Renal pelvis (tissue), 4 donors: ENCODE data around the gene TMEM63B. TPM values are rescaled to one million over a fixed set of nuclear protein-coding genes. Genes with fewer than 3 reads are reported as not detected.
"Not testable (repeated sequence)": the region's sequence is repeated elsewhere in the genome, so short reads cannot be mapped to it uniquely, and the experiment has no call there.

Source experiments
- DNase-seq: peaks from one replicate; pipeline ENCODE4 v3.0.0-alpha.2; 2013
- polyA plus RNA-seq, 3 donors: library from polyadenylated mRNA; unstranded; fragments of 120-200 nt; gene quantifications; one replicate each; pipeline ENCODE4 v1.2.1, GENCODE V29; 2013; ENCODE audit not compliant: insufficient read length in 3 of 3

The TMEM63B gene
- polyA plus RNA-seq, 3 donors = 38.0 to 39.1 (median 38.3) TPM

DNA sequence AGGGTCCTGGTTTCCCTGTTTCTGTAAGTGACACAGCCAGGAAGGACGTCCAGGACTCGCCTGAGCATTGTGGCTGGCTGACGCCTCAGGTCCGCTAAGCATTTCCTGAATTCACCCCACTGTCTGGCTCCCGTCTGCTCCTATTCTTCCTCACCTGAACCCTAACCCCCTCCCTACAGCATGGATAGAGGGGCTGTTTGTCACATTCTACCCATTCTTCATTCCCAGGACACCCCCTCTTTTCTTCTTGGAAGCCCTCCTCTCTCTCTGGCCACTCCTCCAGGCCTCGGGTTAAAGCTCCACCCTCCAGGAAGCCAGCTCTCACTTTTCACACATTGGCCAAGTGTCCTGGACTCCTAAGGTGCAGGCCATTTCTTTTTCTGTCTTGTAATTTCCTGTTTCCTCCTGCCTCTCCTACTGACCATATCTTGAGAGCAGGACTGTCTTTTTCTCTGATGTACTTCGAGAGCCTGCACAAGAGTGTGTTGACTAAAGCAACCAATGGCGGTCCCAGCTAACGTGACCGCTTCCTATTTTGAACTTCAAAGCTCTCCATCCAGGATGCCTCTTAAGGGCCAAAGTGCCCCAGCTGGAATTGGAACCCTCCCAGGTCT lies 65.2 kb downstream of the TMEM63B start:
- DNase-seq = no peak

DNA sequence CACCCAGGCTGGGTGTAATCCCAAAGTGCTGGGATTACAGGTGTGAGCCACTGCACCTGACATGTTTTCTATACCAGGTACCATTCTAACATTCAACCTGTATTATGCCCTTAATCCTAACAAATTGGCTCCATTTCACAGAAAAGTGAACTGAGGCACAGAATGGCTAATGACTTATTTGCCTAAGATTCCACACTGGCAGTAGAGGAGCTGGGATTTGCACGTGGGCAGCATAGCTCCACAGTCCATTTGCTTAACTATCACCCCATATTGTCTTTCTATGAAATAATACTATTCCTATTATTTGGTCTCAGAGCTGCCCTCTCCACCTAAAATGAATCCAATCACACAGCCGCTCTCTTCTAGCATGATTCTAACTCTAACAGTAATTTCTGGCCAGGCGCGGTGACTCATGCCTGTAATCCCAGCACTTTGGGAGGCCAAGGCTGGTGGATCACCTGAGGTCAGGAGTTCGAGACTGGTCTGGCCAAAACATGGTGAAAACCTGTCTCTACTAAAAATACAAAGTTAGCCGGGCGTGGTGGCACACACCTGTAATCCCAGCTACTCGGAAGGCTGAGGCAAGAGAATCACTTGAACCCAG lies 66.1 kb downstream of the TMEM63B start:
- DNase-seq = no peak

DNA sequence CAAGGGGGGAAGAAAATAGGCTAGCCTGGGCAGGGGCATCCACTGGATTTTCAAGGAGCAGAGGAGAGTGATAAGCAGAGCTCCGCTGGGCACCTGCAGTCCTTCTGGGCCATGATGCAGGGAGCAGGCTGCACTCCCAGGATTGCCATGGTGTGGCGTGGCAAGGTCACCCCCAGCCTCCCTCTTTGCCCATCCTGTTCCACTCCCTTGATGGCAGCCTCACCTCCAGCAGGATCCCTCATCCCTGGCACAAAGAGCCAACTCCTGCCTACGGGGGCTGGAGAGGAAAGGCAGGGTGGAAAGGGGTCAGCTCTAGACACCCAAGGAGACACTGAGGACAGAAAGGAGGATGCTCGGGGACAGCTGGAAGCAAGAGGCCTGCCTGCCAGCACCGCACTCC lies 67.0 kb downstream of the TMEM63B start:
- no peak for DNase-seq

DNA sequence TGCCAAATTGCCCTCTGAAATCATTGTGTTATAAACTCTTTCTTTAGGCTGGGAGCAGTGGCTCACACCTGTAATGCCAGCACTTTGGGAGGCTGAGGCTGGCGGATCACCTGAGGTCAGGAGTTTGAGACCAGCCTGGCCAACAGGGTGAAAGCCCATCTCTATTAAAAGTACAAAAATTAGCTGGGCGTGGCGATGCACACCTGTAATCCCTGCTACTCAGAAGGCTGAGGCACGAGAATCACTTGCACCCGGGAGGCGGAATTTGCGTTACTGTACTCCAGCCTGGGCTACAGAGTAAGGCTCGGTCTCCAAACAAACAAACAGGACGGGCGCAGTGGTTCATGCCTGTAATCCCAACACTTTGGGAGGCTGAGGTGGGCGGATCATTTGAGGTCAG lies 69.0 kb downstream of the TMEM63B start:
- DNase-seq = not testable (repeated sequence)

DNA sequence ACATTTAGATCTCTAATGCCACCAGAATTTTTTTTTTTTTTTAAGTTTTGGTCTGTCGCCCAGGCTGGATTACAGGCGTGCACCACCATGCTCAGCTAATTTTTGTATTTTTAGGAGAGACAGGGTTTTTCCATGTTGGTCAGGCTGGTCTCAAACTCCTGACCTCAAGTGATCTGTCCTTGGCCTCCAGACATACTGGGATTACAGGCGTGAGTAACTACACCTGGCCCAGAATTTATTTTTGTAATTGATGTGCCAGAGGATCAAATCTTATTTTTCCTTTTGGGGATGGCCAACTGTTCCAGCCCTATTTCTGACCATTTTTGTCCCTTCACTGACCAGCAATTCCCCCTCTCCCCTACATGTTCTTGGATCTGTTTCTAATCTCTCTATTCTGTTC lies 71.3 kb downstream of the TMEM63B start:
- DNase-seq = no peak

DNA sequence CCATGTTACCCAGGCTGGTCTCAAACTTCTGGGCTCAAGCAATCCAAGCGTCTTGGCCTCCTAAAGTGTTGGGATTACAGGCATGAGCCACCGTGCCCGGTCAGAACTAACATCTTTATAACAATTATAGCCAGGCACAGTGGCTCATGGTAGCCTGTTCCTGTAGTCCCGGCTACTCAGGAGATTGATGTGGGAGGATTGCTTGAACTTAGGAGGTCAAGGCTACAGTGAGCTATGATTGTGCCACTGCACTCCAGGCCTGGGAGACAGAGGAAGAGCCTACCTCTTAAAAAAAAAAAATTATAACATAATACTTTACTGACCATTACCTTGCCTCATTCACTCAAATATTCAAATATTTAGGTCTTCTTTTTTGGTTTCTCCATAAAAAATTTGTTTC lies 72.5 kb downstream of the TMEM63B start:
- no peak for DNase-seq

DNA sequence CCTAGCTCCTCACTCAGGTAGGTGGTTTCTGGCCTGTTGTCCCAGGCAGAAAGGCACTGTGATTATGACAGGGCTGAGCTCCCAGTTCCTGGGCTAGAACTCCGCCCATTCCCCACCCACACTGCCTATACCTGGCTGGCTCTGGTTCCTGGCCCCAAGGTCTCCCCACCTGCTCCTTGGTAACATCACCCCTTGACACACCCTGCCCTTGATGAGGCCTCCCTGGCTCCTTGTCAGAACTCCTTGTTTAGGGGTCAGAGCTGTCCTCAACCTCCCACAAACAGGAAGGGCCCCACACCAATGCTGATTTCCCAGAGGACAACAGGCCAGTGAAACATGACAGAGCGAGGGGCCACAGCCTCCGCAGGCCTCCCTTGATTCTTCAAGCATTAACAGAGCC lies 73.8 kb downstream of the TMEM63B start:
- no peak for DNase-seq

DNA sequence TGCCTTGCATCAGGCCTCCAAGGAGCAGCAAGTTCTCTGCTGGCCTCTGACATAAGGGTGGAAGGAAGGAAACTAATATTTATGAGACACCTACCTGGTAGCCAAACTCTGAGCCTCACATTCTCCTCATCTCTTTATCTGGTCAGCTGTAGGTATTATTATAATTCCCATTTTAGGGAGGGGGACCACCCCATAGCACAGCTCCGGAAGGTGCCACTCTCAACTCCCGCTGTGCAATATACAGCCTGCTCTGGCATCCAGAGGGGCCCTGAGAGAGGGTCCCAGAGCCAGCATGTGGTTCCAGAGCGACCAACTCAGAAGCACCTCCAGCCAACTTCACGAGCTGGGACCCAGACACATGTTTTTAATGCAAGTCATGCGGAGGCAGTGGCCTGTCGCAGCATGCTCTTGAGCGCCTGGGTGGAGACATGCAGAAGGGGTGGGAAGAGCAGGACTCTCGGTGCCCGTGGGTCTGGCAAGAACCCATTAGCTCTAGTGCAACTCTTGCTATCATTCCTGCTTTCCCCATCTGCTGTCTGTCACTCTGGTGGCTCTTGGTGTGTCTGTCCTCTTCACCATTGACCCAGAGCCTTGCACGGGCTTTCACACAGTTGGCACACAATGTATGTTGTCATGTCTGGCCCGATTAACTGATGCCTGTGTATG lies 74.4 kb downstream of the TMEM63B start:
- no peak for DNase-seq

DNA sequence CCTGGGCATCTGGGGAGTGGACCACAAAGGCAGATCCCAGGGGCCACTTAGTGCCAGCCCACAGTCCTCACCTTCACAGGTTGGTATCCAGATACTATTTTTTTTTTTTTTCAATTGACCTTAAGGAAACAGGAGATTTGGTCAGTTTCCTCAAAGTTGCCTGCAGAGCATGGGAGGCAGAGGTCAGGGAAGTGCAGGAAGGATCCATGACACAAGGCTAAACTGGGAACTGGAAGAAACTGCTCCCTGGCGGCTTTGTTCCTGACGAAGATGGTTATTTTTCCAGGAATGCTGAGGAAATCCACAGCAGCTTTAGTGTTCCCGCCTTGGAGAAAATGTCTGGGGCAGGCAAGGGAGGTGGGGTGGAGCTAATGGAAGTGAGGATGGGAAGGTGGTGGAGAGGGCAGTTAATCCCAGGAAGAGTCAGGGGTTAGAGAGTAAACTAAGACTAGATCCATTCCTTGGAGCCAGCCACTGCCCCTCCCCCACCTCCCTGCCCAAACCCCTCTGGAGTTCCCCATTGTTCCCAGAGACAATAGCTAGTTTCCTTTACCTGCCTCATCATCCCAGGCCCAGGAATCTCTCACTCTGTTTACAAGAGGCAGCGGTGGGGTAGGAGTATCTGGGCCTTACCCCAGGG lies 75.1 kb downstream of the TMEM63B start:
- no peak for DNase-seq

DNA sequence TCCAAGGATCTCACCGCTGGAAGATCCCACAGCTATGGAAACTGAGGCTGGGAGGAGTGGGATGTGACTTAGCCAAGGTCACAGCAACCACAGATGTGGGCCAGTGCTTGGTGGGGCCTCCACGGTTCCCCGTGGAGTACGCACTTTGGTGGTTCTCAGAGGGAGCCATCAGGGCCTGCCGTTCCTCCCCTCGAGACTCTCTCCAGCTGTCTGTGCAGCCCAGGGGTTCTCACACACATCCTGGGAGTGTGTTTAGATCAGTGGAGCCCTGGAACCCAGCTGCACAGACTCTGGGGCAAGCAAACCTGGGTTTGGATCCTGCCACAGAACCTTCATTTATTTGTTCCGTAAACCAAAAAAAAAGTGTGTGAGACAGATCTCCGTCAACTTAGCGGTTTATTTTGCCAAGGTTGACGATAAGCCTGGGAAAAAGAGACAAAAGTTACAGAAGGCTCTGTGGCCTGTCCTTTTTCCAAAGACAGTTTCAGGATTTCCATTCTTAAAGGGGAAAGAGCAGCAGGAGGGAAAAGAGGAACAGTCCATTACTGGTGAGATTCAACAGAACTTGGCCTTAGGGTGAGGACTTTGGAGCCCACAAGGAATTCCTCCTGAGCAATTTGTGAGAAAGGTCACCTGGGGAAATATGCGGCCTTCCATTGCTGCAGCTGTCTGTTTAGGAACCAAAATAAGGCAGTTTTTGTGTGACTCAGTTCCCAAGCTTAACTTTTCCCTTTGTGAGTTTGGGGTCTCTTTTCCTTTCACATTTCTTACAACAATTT lies 75.8 kb downstream of the TMEM63B start:
- DNase-seq = no peak

DNA sequence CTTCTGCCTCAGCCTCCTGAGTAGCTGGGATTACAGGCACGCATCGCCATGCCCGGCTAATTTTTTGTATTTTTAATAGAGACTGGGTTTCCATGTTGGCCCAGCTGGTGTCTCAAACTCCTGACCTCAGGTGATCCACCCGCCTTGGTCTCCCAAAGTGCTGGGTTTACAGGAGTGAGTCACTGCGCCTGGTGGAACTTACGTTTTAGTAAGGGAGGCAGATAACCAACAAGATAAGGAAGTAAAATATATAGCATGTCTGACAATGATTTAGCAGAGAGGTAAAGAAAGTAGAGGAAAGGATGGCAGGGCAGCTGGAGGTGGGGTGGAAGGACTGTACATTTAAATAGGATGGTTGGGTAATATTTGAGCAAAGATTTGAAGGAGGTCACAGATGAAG lies 76.6 kb downstream of the TMEM63B start:
- DNase-seq = no peak

Other genes starting within 250 kb of the TMEM63B start
- 10 to 100 TPM; 43.3 to 57.6 (median 54.9) TPM for gene MRPL14, start 102 bp upstream of the TMEM63B start, polyA plus RNA-seq
- gene CAPN11, start 31.3 kb downstream of the TMEM63B start, polyA plus RNA-seq = under 1 TPM; 0.09 to 0.27 (median 0.13) TPM
- under 1 TPM; 0.57 to 0.83 (median 0.65) TPM for gene MYMX, start 89.4 kb downstream of the TMEM63B start, polyA plus RNA-seq
- 10 to 100 TPM; 34.0 to 38.5 (median 35.8) TPM for gene SLC29A1, start 96.0 kb downstream of the TMEM63B start, polyA plus RNA-seq
- gene HSP90AB1, start 119.5 kb downstream of the TMEM63B start, polyA plus RNA-seq = 1,000 to 10,000 TPM; 1,061 to 1,256 (median 1,145) TPM
- 10 to 100 TPM; 51.6 to 61.7 (median 55.8) TPM for gene SLC35B2, start 130.0 kb downstream of the TMEM63B start, polyA plus RNA-seq
- 10 to 100 TPM in 2 of 3 donors, 1 to 10 TPM in 1; 9.6 to 12.8 (median 12.1) TPM for gene NFKBIE, start 138.0 kb downstream of the TMEM63B start, polyA plus RNA-seq
- gene TMEM151B, start 142.9 kb downstream of the TMEM63B start, polyA plus RNA-seq = 1 to 10 TPM in 2 of 3 donors, under 1 TPM in 1; 0.94 to 1.2 (median 1.0) TPM
- gene AARS2, start 185.8 kb downstream of the TMEM63B start, polyA plus RNA-seq = 10 to 100 TPM; 17.0 to 21.9 (median 19.5) TPM
- not detected for gene SPATS1, start 215.1 kb downstream of the TMEM63B start, polyA plus RNA-seq